BJ (cell line): ENCODE data around the gene STK26. TPM values are rescaled to one million over a fixed set of nuclear protein-coding genes. Genes with fewer than 3 reads are reported as not detected.

Source experiments
- CTCF ChIA-PET: fragments of 350-600 bp; formaldehyde crosslinking; extraction: SDS; loops from one replicate; lab custom pipeline; 2021; ENCODE audit warnings: antibody characterized with exemption, inconsistent platforms; lab: Yijun Ruan, JAX
- POLR2A ChIA-PET: fragments of 300-600 bp; sonication (Branson Sonifier 250); formaldehyde crosslinking; extraction: SDS; loops from one replicate; lab custom pipeline; 2021; ENCODE audit warnings: antibody characterized with exemption; lab: Charles Lee
- DNase-seq: peaks from one replicate; pipeline ENCODE4 v3.0.0-alpha.2; 2011; ENCODE audit warnings: low read depth
- H3K27me3 ChIP-seq: 2 replicates; pipeline ENCODE4 v1.6.0; 2011; ENCODE audit warnings: low read length; ENCODE audit not compliant: control insufficient read depth, insufficient read depth
- H3K36me3 ChIP-seq: 2 replicates; pipeline ENCODE4 v1.5.1; 2011; ENCODE audit warnings: low read length; ENCODE audit not compliant: control insufficient read depth, insufficient read depth
- H3K4me3 ChIP-seq: 2 replicates; pipeline ENCODE4 v1.5.1; 2011; ENCODE audit warnings: low read depth, mild to moderate bottlenecking, control low read depth, low read length
- CTCF ChIP-seq: IDR thresholded peaks from 2 replicates; pipeline ENCODE4 v1.5.1; 2011; ENCODE audit warnings: low read depth, mild to moderate bottlenecking, control low read depth, inconsistent platforms, low read length, moderate library complexity; ENCODE audit not compliant: insufficient read depth
- polyA plus RNA-seq: library from polyadenylated mRNA; depleted of rRNA; stranded (reverse); fragments of >200 nt; gene quantifications from 2 replicates; pipeline ENCODE4 v1.2.3, GENCODE V29; 2011

The STK26 gene
- polyA plus RNA-seq, 1 experiment = 0.67 TPM

- Histone ChIP-seq H3K27me3 (no peaks in the 10 kb centered on the region), H3K36me3 (no peaks in the 10 kb centered on the region), H3K4me3 (no peak overlapping the region)
- DNase-seq = no peak
- ChIA-PET POLR2A (no interaction called here), CTCF (interaction anchor here (1.7 kb wide), 1 partner anchor 15 kb away, joined by 5 read pairs; no protein-coding TSS in a partner anchor)
- no peak for TF ChIP-seq CTCF
Observed at GRCh38 chrX:132077414-132077813, 54.3 kb downstream of the STK26 start.

GRCh38 chrX:132077912-132078311, 54.8 kb downstream of the STK26 start:
- H3K36me3 ChIP-seq = no peaks in the 10 kb centered on the region
- no peaks in the 10 kb centered on the region for H3K27me3 ChIP-seq
- DNase-seq = no peak
- CTCF ChIA-PET = interaction anchor here (1.7 kb wide), 1 partner anchor 15 kb away, joined by 5 read pairs; no protein-coding TSS in a partner anchor
- TF ChIP-seq CTCF = no peak
- H3K4me3 ChIP-seq = no peak overlapping the region
- POLR2A ChIA-PET = no interaction called here

- H3K36me3 ChIP-seq = no peaks in the 10 kb centered on the region
- H3K4me3 ChIP-seq = no peak overlapping the region
- ChIA-PET CTCF (interaction anchor here (1.6 kb wide), 1 partner anchor 134 kb away, joined by 5 read pairs; the partner anchor contains the start of gene RAP2C), POLR2A (no interaction called here)
- no peak for TF ChIP-seq CTCF
- no peak for DNase-seq
- no peaks in the 10 kb centered on the region for H3K27me3 ChIP-seq
Observed at GRCh38 chrX:132085786-132086185, 62.7 kb downstream of the STK26 start.

- POLR2A ChIA-PET = no interaction called here
- H3K27me3 ChIP-seq = no peaks in the 10 kb centered on the region
- CTCF ChIA-PET = no interaction called here
- DNase-seq = no peak
- TF ChIP-seq CTCF = no peak
- no peaks in the 10 kb centered on the region for H3K36me3 ChIP-seq
- no peak overlapping the region for H3K4me3 ChIP-seq
Observed at GRCh38 chrX:132086672-132087071, 63.6 kb downstream of the STK26 start.

- H3K4me3 ChIP-seq = no peak overlapping the region
- no peak for TF ChIP-seq CTCF
- no peak for DNase-seq
- POLR2A ChIA-PET = no interaction called here
- CTCF ChIA-PET = no interaction called here
- H3K36me3 ChIP-seq = no peaks in the 10 kb centered on the region
- no peaks in the 10 kb centered on the region for H3K27me3 ChIP-seq
Observed at GRCh38 chrX:132088864-132089263, 65.8 kb downstream of the STK26 start.
